SK-N-SH (cell line): ENCODE data around the gene EDARADD. TPM values are rescaled to one million over a fixed set of nuclear protein-coding genes. Genes with fewer than 3 reads are reported as not detected.

Source experiments
- CTCF ChIA-PET: fragments of 300-600, 350-600 bp; formaldehyde crosslinking; extraction: SDS; loops from one replicate; lab custom pipeline; 2021; lab: Yijun Ruan, JAX
- POLR2A ChIA-PET: fragments of 350-600 bp; sonication (Branson Sonifier 250); formaldehyde crosslinking; extraction: SDS; loops from one replicate; lab custom pipeline; 2020; ENCODE audit warnings: antibody characterized with exemption, inconsistent platforms; lab: Yijun Ruan, JAX
- DNase-seq: peaks from one replicate; pipeline ENCODE4 v3.0.0; 2012
- H2AFZ ChIP-seq: fragments of 200-600 bp; sonication (generic); 2 replicates; pipeline ENCODE4 v1.8.1; 2016; ENCODE audit warnings: antibody characterized with exemption, mild to moderate bottlenecking, low read depth
- H3F3A ChIP-seq: fragments of 200-600 bp; sonication (generic); replicated peaks from 2 replicates; pipeline ENCODE3; 2016; ENCODE audit warnings: antibody characterized with exemption, mild to moderate bottlenecking; ENCODE audit not compliant: insufficient read depth
- H3K27ac ChIP-seq, 2 experiments: fragments of 200-500 bp in 1 of 2; fragments of 200-600 bp in 1 of 2; sonication (Bioruptor generic) in 1 of 2; sonication (generic), shearing (Covaris generic) in 1 of 2; 2 replicates each; pipeline versions ENCODE4 v1.5.1 to v1.6.1; 2014 to 2016; ENCODE audit warnings: low read depth in 2 of 2, inconsistent platforms in 1 of 2, low read length in 1 of 2, mild to moderate bottlenecking in 1 of 2, mixed read lengths in 1 of 2
- H3K27me3 ChIP-seq: fragments of 200-600 bp; sonication (generic), shearing (Covaris generic); 2 replicates; pipeline ENCODE4 v1.6.1; 2016; ENCODE audit warnings: mixed run types; ENCODE audit not compliant: insufficient read depth
- H3K36me3 ChIP-seq, 2 experiments: fragments of 200-500 bp in 1 of 2; fragments of 200-600 bp in 1 of 2; sonication (Bioruptor generic) in 1 of 2; sonication (generic) in 1 of 2; replicated peaks in 1 of 2; 2 replicates each; pipeline versions ENCODE3 to v1.5.1; 2014 to 2016; ENCODE audit warnings: low read length in 1 of 2, mild to moderate bottlenecking in 1 of 2; ENCODE audit not compliant: insufficient read depth in 2 of 2, control insufficient read depth in 1 of 2
- H3K4me1 ChIP-seq, 2 experiments: fragments of 200-500 bp in 1 of 2; fragments of 200-600 bp in 1 of 2; sonication (Bioruptor generic) in 1 of 2; sonication (generic), shearing (Covaris generic) in 1 of 2; 2 replicates each; pipeline versions ENCODE4 v1.5.1 to v1.6.1; 2014 to 2016; ENCODE audit warnings: low read depth in 1 of 2, low read length in 1 of 2, mixed run types in 1 of 2; ENCODE audit not compliant: insufficient read depth in 2 of 2, control insufficient read depth in 1 of 2
- H3K4me2 ChIP-seq: fragments of 200-600 bp; sonication (generic), shearing (Covaris generic); 2 replicates; pipeline ENCODE4 v1.6.1; 2017; ENCODE audit warnings: mixed run types
- H3K4me3 ChIP-seq, 2 experiments: fragments of 200-500 bp in 1 of 2; fragments of 200-600 bp in 1 of 2; sonication (Bioruptor generic) in 1 of 2; sonication (generic), shearing (Covaris generic) in 1 of 2; 2 replicates each; pipeline versions ENCODE4 v1.5.1 to v1.8.1; 2014 to 2016; ENCODE audit warnings: low read depth in 2 of 2, inconsistent platforms in 1 of 2, low read length in 1 of 2, mild to moderate bottlenecking in 1 of 2, mixed read lengths in 1 of 2, moderate library complexity in 1 of 2
- H3K79me2 ChIP-seq: fragments of 200-600 bp; sonication (generic); 2 replicates; pipeline ENCODE4 v1.8.1; 2017; ENCODE audit warnings: mild to moderate bottlenecking; ENCODE audit not compliant: insufficient read depth
- H3K9ac ChIP-seq: fragments of 200-600 bp; sonication (generic); 2 replicates; pipeline ENCODE4 v1.6.1; 2017; ENCODE audit warnings: mixed run types
- H3K9me2 ChIP-seq: fragments of 200-600 bp; sonication (generic); 2 replicates; pipeline ENCODE4 v1.6.1; 2017; ENCODE audit warnings: mixed run types
- H3K9me3 ChIP-seq: fragments of 200-600 bp; sonication (generic); 2 replicates; pipeline ENCODE4 v1.6.1; 2017; ENCODE audit warnings: mixed run types, mild to moderate bottlenecking, moderate library complexity
- H4K20me1 ChIP-seq: fragments of 200-600 bp; sonication (generic); 2 replicates; pipeline ENCODE4 v1.6.1; 2017; ENCODE audit warnings: mild to moderate bottlenecking, mixed run types; ENCODE audit not compliant: insufficient read depth
- CHD2 ChIP-seq: fragments of 150-350 bp; IDR thresholded peaks from 2 replicates; pipeline ENCODE4 v1.6.1; 2018; ENCODE audit warnings: low read length; ENCODE audit not compliant: partially characterized antibody
- FOXJ3 ChIP-seq: sonication (generic); formaldehyde crosslinking; IDR thresholded peaks from 2 replicates; pipeline ENCODE4 v1.5.1; 2020; ENCODE audit warnings: mild to moderate bottlenecking, missing genetic modification reagents
- FOXM1 ChIP-seq: IDR thresholded peaks from 2 replicates; pipeline ENCODE4 v1.4.0; 2012; ENCODE audit warnings: low read depth, mild to moderate bottlenecking
- GABPA ChIP-seq: IDR thresholded peaks from 2 replicates; pipeline ENCODE4 v1.4.0; 2012; ENCODE audit warnings: low read depth, mild to moderate bottlenecking
- JUND ChIP-seq: IDR thresholded peaks from 2 replicates; pipeline ENCODE4 v1.4.0; 2012
- MEF2A ChIP-seq: IDR thresholded peaks from 2 replicates; pipeline ENCODE4 v1.4.0; 2012; ENCODE audit warnings: low read depth, borderline replicate concordance
- RAD21 ChIP-seq: IDR thresholded peaks from 2 replicates; pipeline ENCODE4 v1.6.1; 2012; ENCODE audit warnings: mild to moderate bottlenecking, low read length
- RCOR1 ChIP-seq: fragments of 150-350 bp; IDR thresholded peaks from 2 replicates; pipeline ENCODE4 v1.6.1; 2017; ENCODE audit warnings: antibody characterized with exemption, low read length
- SIN3A ChIP-seq: IDR thresholded peaks from 2 replicates; pipeline ENCODE4 v1.6.1; 2012; ENCODE audit warnings: low read depth, mild to moderate bottlenecking, low read length, moderate library complexity, borderline replicate concordance
- TCF12 ChIP-seq: IDR thresholded peaks from 2 replicates; pipeline ENCODE4 v1.4.0; 2012
- WGBS: methylation state at CpG from one replicate; pipeline ENCODE4 v1.1.6; 2017; ENCODE audit warnings: low lambda C conversion rate; 5-methylcytosine and 5-hydroxymethylcytosine counted together
- polyA plus RNA-seq, 3 experiments: library from polyadenylated mRNA; depleted of rRNA; stranded (reverse); fragments of >200 nt; gene quantifications; 2 replicates each; pipeline ENCODE4 v1.2.3, GENCODE V29; 2012
- TF ChIP-seq, protein P1 (sequence below): IDR thresholded peaks from 2 replicates; pipeline ENCODE4; 2012
- TF ChIP-seq, protein P2 (sequence below): fragments of 200-600 bp; sonication (generic); IDR thresholded peaks from 2 replicates; pipeline ENCODE4 v1.6.1; 2017; ENCODE audit warnings: antibody characterized with exemption, mild to moderate bottlenecking, moderate library complexity
- TF ChIP-seq, protein P3 (sequence below): fragments of 150-350 bp; IDR thresholded peaks from 2 replicates; pipeline ENCODE4 v1.6.1; 2017; ENCODE audit warnings: antibody characterized with exemption, low read length, low read depth, borderline replicate concordance

EDARADD gene
- polyA plus RNA-seq, 1 of the 3 experiments (the other 2 are of a cell fraction): not detected

DNA sequence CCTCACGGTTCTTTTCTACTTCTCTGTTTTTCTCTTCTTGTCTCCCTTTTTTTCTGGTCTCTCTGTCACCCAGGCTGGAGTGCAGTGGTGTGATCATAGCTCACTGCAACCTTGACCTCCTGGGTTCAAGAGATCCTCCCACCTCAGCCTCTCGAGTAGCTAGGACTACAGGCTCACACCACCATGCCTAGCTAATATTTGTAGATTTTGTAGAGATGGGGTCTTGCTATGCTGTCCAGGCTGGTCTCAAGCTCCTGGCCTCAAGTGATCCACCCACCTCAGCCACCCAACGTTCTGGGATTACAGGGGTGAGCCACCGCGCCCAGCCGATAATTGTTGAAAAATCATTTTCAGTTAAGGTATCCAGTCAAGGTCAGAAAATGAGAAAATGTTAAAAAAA lies 103.8 kb downstream of the EDARADD start:
- no peaks in the 10 kb centered on the region for H3K27me3 ChIP-seq
- 59% methylated on average over 6 of the region's 6 CpGs for whole genome bisulfite sequencing
- H3K4me2 ChIP-seq: no peak overlapping the region
- TF ChIP-seq GABPA (no peak), FOXJ3 (CRISPR knock-in tag) (no peak)
- ChIA-PET POLR2A (no interaction called here), CTCF (interaction anchor here (0.8 to 1.4 kb wide), 2 partner anchors 9 to 217 kb away, joined by 3 read pairs; no protein-coding TSS in a partner anchor)
- no peak for DNase-seq
- no peak overlapping the region for H3K27ac ChIP-seq
- H3K9ac ChIP-seq: no peak overlapping the region
- H3K9me2 ChIP-seq: no peaks in the 10 kb centered on the region
- H3K9me3 ChIP-seq: no peaks in the 10 kb centered on the region
- H2AFZ ChIP-seq: no peak overlapping the region
- no peak overlapping the region for H3K4me3 ChIP-seq
- H3F3A ChIP-seq: no peaks in the 10 kb centered on the region
- H3K36me3 ChIP-seq: no peaks in the 10 kb centered on the region
- H3K79me2 ChIP-seq: no peaks in the 10 kb centered on the region
- no peaks in the 10 kb centered on the region for H4K20me1 ChIP-seq
- H3K4me1 ChIP-seq: peaks cover 4 to 6% of the 10 kb centered on the region in 2 experiments; a peak in 2 of 4 replicates

DNA sequence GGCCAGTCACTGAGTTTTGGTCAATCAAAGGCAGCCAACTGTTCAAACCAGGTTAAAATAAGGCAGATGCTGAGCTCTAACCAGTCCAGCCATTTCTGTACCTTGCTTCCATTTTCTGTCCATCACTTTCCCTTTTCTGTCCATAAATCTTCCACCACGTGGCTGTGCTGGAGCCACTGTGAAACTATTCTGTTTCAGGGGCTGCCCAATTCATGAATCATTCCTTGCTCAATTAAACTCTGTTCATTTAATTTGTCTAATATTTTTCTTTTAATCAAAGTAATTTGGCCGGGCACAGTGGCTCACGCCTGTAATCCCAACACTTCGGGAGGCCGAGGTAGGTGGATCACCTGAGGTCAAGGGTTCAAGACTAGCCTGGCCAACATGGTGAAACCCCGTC lies 107.0 kb downstream of the EDARADD start:
- no peak for DNase-seq
- ChIA-PET POLR2A (no interaction called here), CTCF (no interaction called here)

DNA sequence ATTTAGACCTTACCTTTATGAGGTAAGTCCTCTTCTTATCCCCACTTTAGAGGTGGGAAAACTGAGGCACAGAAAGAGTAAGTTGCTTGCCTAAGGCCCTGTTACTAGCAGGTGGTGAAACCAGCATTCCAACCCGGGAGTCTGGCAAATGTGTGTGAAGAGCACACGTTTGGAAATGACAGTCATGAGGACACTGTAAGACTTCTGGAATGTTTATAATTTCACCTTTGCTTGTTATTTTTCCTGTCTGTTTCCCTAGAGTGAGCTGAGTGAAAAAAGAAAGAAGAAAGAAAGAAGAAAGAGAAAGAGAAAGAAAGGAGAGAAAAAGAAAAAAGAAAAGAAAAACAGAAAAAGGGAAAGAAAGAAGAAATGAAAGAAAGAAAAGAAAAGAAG lies 108.5 kb downstream of the EDARADD start:
- no peaks in the 10 kb centered on the region for H3K9me2 ChIP-seq
- peaks cover 5 to 6% of the 10 kb centered on the region in 2 experiments; a peak in 3 of 4 replicates for H3K4me1 ChIP-seq
- no peaks in the 10 kb centered on the region for H3F3A ChIP-seq
- H3K27me3 ChIP-seq: no peaks in the 10 kb centered on the region
- H3K27ac ChIP-seq: no peak overlapping the region; a peak in 1 of 4 replicates
- H3K36me3 ChIP-seq: no peaks in the 10 kb centered on the region
- no peak for DNase-seq
- WGBS: 6% methylated on average over 2 of the region's 2 CpGs
- H3K9ac ChIP-seq: no peak overlapping the region
- no peaks in the 10 kb centered on the region for H4K20me1 ChIP-seq
- H2AFZ ChIP-seq: peak overlapping the region; percentile 88; the same call in 1 of the 2 replicates
- ChIA-PET CTCF (interaction anchor here (1.2 kb wide), 1 partner anchor 13 kb away, joined by 3 read pairs; no protein-coding TSS in a partner anchor), POLR2A (no interaction called here)
- H3K9me3 ChIP-seq: no peaks in the 10 kb centered on the region
- TF ChIP-seq RAD21 (no peak), FOXJ3 (CRISPR knock-in tag) (no peak), RCOR1 (no peak), TCF12 (peak; percentile 79), MEF2A (no peak), JUND (no peak)
- TF ChIP-seq, protein P1, sequence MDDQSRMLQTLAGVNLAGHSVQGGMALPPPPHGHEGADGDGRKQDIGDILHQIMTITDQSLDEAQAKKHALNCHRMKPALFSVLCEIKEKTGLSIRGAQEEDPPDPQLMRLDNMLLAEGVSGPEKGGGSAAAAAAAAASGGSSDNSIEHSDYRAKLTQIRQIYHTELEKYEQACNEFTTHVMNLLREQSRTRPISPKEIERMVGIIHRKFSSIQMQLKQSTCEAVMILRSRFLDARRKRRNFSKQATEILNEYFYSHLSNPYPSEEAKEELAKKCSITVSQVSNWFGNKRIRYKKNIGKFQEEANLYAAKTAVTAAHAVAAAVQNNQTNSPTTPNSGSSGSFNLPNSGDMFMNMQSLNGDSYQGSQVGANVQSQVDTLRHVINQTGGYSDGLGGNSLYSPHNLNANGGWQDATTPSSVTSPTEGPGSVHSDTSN: peak; percentile 28; the same call in 1 of the 2 replicates
- TF ChIP-seq, protein P2, sequence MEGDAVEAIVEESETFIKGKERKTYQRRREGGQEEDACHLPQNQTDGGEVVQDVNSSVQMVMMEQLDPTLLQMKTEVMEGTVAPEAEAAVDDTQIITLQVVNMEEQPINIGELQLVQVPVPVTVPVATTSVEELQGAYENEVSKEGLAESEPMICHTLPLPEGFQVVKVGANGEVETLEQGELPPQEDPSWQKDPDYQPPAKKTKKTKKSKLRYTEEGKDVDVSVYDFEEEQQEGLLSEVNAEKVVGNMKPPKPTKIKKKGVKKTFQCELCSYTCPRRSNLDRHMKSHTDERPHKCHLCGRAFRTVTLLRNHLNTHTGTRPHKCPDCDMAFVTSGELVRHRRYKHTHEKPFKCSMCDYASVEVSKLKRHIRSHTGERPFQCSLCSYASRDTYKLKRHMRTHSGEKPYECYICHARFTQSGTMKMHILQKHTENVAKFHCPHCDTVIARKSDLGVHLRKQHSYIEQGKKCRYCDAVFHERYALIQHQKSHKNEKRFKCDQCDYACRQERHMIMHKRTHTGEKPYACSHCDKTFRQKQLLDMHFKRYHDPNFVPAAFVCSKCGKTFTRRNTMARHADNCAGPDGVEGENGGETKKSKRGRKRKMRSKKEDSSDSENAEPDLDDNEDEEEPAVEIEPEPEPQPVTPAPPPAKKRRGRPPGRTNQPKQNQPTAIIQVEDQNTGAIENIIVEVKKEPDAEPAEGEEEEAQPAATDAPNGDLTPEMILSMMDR: no peak
- 0 out of 2 replicates have a peak overlapping the region, but pooled peaks have one; percentile 35 for H3K4me2 ChIP-seq
- no peaks in the 10 kb centered on the region for H3K79me2 ChIP-seq
- H3K4me3 ChIP-seq: no peak overlapping the region

More for the DNA sequence above, 107.0 kb downstream of the EDARADD start:
- no peaks in the 10 kb centered on the region for H3K79me2 ChIP-seq
- no peaks in the 10 kb centered on the region for H3K9me2 ChIP-seq
- no peak overlapping the region for H3K9ac ChIP-seq
- H4K20me1 ChIP-seq: no peaks in the 10 kb centered on the region
- H3K27ac ChIP-seq: no peak overlapping the region
- no peak overlapping the region for H2AFZ ChIP-seq
- H3K9me3 ChIP-seq: no peaks in the 10 kb centered on the region
- H3K4me1 ChIP-seq: peaks cover 4 to 6% of the 10 kb centered on the region in 2 experiments; a peak in 2 of 4 replicates
- TF ChIP-seq CHD2 (no peak), SIN3A (no peak), RCOR1 (no peak), FOXM1 (no peak)
- TF ChIP-seq, protein P3, sequence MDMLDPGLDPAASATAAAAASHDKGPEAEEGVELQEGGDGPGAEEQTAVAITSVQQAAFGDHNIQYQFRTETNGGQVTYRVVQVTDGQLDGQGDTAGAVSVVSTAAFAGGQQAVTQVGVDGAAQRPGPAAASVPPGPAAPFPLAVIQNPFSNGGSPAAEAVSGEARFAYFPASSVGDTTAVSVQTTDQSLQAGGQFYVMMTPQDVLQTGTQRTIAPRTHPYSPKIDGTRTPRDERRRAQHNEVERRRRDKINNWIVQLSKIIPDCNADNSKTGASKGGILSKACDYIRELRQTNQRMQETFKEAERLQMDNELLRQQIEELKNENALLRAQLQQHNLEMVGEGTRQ: no peak
- no peaks in the 10 kb centered on the region for H3K36me3 ChIP-seq
- 84% methylated on average over 6 of the region's 6 CpGs for WGBS
- H3F3A ChIP-seq: no peaks in the 10 kb centered on the region
- no peaks in the 10 kb centered on the region for H3K27me3 ChIP-seq
- H3K4me2 ChIP-seq: no peak overlapping the region
- H3K4me3 ChIP-seq: no peak overlapping the region
